Measurements from ENCODE around the gene PNMA5. TPM values are rescaled to one million over a fixed set of nuclear protein-coding genes. Genes with fewer than 3 reads are reported as not detected.

PNMA5 gene
- total RNA-seq, 2 donors from 2014 or later: not detected

DNA sequence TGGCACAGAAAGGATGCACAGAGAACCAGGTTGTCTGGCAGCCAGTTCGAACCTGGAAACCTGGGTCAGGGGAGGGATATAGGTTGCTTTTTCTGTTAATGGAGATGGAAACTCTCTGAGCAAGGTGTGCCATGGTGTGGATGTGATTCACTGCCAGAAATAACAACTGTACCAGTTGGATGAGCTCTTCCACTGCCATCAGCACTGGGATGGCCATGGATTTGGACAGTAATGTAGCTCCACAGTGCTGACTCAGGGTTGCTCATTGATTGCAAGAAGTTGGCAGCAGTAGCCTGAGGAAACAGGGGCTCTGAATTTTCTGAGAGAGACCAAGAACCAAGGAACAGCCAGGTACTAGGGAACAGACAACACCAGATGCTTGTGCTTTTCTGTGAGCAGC, 33.8 kb downstream of the PNMA5 start:
- no peak for DNase-seq
- intact Hi-C loops (cut with DNase I): no loop called here
- TF ChIP-seq, protein P1, sequence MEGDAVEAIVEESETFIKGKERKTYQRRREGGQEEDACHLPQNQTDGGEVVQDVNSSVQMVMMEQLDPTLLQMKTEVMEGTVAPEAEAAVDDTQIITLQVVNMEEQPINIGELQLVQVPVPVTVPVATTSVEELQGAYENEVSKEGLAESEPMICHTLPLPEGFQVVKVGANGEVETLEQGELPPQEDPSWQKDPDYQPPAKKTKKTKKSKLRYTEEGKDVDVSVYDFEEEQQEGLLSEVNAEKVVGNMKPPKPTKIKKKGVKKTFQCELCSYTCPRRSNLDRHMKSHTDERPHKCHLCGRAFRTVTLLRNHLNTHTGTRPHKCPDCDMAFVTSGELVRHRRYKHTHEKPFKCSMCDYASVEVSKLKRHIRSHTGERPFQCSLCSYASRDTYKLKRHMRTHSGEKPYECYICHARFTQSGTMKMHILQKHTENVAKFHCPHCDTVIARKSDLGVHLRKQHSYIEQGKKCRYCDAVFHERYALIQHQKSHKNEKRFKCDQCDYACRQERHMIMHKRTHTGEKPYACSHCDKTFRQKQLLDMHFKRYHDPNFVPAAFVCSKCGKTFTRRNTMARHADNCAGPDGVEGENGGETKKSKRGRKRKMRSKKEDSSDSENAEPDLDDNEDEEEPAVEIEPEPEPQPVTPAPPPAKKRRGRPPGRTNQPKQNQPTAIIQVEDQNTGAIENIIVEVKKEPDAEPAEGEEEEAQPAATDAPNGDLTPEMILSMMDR (IDR thresholded peaks at IDR 0.05): no peak
- TF ChIP-seq POLR2A (IDR thresholded peaks at IDR 0.05): no peak
- H3K36me3 ChIP-seq (replicated peaks in 1 of 2; ENCODE audit: insufficient read depth in 1 of 2, low read depth in 2 of 2): no peaks in the 10 kb centered on the region
- H3K27me3 ChIP-seq: no peaks in the 10 kb centered on the region
- H3K4me1 ChIP-seq: peaks cover 6% of the 10 kb centered on the region
- WGBS, 2 donors: 36% methylated on average over 1 of the region's 1 CpG; no CpG with 5 or more reads in 1 of the 2 donors
- H3K9me3 ChIP-seq: no peaks in the 10 kb centered on the region
- H3K27ac ChIP-seq: no peak overlapping the region
- H3K4me3 ChIP-seq: no peak overlapping the region
- no peak for ATAC-seq

DNA sequence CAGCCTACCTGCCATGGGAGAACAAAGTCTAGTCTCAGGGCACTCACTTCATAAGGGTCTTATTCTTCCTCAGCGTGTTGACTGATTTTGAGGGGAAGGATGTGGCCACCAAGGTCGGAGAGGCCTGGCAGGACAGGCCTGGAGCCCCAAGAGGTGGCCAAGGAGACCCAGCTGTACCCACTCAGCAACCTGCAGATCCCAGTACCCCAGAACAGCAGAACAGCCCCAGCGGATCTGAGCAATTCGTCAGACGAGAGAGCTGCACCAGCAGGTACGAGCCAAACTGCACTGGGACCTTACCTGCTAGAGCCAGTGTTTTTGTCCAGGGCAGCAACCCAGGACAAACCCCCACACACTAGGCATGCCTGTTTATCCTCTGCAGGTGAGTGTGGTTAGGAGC, 34.3 kb downstream of the PNMA5 start:
- Histone ChIP-seq H3K9me3 (no peaks in the 10 kb centered on the region), H3K36me3 (replicated peaks in 1 of 2; ENCODE audit: insufficient read depth in 1 of 2, low read depth in 2 of 2) (no peaks in the 10 kb centered on the region), H3K4me3 (no peak overlapping the region), H3K27me3 (no peaks in the 10 kb centered on the region), H3K27ac (no peak overlapping the region), H3K4me1 (peaks cover 6% of the 10 kb centered on the region)
- intact Hi-C loops (cut with DNase I): no loop called here
- 53% methylated on average over 5 of the region's 6 CpGs; no CpG with 5 or more reads in 1 of the 2 donors for WGBS, 2 donors
- TF ChIP-seq, protein P1 (IDR thresholded peaks at IDR 0.05): no peak
- TF ChIP-seq POLR2A (IDR thresholded peaks at IDR 0.05): no peak
- ATAC-seq: no peak
- DNase-seq: no peak

DNA sequence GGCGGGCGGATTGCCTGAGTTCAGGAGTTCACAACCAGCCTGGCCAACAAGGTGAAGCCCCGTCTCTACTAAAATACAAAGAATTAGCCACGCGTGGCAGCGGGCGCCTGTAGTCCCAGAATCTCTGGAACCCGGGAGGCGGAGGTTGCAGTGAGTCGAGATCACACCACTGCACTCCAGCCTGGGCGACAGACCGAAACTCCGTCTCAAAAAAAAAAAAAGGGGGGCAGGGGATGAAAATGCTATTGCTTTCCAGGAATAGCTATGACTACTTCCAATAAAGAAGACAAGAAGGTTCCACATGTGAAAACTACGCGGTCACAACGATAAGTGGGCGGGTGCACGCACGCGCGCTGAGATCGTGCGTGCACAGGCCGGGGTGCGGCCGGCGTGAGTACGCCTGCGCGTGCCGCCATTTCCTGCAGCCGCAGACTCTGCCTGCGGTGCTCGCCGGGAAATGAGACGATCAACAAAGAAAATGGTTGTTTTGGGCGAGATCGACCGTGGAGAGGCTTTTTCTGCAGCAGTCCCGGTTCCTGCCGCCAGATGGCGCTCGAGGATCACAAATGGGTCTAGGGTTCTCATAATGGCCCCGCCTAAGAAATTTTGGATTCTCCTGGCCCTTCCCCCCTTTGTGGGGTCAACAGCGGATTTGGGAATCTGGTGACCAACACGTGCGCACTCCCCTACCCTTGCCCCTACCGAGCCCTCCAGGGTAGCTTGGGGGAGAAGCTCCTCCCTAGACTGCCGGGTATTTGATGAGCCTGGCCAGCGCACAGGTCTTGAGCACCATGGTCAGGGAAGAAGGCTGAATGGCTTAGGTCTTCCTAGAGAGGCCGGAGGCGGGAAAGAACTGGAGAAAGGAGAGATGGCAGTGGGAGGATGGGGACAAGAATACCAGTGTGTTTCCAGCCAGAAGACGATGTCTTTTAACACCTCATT, 35.1 kb downstream of the PNMA5 start:
- intact Hi-C loops (cut with DNase I): no loop called here
- ATAC-seq (peak; percentile 98), DNase-seq (peak; percentile 88 to 91 (median 88))
- no peaks in the 10 kb centered on the region for H3K27me3 ChIP-seq
- no peaks in the 10 kb centered on the region for H3K9me3 ChIP-seq
- peak overlapping the region in 3 of 4 donors; percentile 5 to 70 (median 55) for H3K27ac ChIP-seq
- no peak overlapping the region for H3K4me3 ChIP-seq
- no peaks in the 10 kb centered on the region for H3K36me3 ChIP-seq (replicated peaks in 1 of 2; ENCODE audit: insufficient read depth in 1 of 2, low read depth in 2 of 2)
- 24 to 27% methylated on average over 16 to 52 of the region's 53 CpGs for WGBS, 2 donors
- no peak for TF ChIP-seq POLR2A (IDR thresholded peaks at IDR 0.05)
- TF ChIP-seq, protein P1 (IDR thresholded peaks at IDR 0.05): peak; percentile 49 to 96 (median 86)
- peaks cover 6% of the 10 kb centered on the region for H3K4me1 ChIP-seq

DNA sequence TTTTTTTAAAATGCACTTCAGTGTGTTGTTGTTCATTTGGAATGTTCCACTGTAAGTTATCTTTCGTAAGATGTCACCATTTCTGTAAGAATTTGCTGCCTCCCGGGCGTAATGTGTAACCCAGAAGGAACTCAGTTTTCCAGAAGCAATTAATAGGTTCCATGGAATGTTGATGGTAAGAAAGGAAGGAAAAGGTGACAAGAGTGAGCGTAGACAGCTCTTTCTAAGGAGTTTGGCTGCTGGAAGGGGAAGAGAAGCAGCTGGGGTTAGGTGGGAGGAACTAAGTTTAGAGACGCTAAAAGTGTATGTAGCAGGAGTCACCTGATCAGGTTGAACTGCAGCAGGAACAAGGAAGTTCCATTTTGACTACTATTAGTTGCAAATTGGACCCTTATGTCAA, 35.9 kb downstream of the PNMA5 start:
- no peak for ATAC-seq
- no peak overlapping the region for H3K4me3 ChIP-seq
- no peak for DNase-seq
- H3K27ac ChIP-seq: peak overlapping the region in 1 of 4 donors; percentile 70
- no peaks in the 10 kb centered on the region for H3K36me3 ChIP-seq (replicated peaks in 1 of 2; ENCODE audit: insufficient read depth in 1 of 2, low read depth in 2 of 2)
- no peaks in the 10 kb centered on the region for H3K27me3 ChIP-seq
- 83% methylated on average over 5 of the region's 5 CpGs for WGBS, 2 donors
- no peaks in the 10 kb centered on the region for H3K9me3 ChIP-seq
- TF ChIP-seq, protein P1 (IDR thresholded peaks at IDR 0.05): no peak
- no peak for TF ChIP-seq POLR2A (IDR thresholded peaks at IDR 0.05)
- peaks cover 6% of the 10 kb centered on the region for H3K4me1 ChIP-seq
- intact Hi-C loops (cut with DNase I): no loop called here

Measured in body of pancreas (tissue), 4 donors.